Right ventricle myocardium superior (tissue), 1 donor: ENCODE measurements around the gene POU2F2. TPM values are rescaled to one million over a fixed set of nuclear protein-coding genes. Genes with fewer than 3 reads are reported as not detected.

Experiments
- ATAC-seq: fragments of 200-7000 bp; cut with Tn5 transposase; one replicate; pipeline ENCODE4 v1.9.1; 2020; ENCODE audit warnings: mild to moderate bottlenecking; ENCODE audit not compliant: poor library complexity
- DNase-seq: peaks from one replicate; pipeline ENCODE4 v3.0.0-alpha.2; 2020
- intact Hi-C: fragments of 100-400 bp; cut with DNase I; formaldehyde crosslinking; loops from one replicate; pipeline ENCODE4 v1.11.2; 2022
- total RNA-seq: library from RNA; stranded (reverse); fragmentation: NEBNext Ultra II Directional; extraction: Animal tissue kit (Norgen Biotek cat#: 25700); gene quantifications from one replicate; pipeline ENCODE4 v1.2.1, GENCODE V29; 2021
- donor health status: DM: no; HTN: yes; CAD: no; lungs with severe emphysema.

The POU2F2 gene
- total RNA-seq, 1 donor from 2014 or later: 0.91 TPM

DNA sequence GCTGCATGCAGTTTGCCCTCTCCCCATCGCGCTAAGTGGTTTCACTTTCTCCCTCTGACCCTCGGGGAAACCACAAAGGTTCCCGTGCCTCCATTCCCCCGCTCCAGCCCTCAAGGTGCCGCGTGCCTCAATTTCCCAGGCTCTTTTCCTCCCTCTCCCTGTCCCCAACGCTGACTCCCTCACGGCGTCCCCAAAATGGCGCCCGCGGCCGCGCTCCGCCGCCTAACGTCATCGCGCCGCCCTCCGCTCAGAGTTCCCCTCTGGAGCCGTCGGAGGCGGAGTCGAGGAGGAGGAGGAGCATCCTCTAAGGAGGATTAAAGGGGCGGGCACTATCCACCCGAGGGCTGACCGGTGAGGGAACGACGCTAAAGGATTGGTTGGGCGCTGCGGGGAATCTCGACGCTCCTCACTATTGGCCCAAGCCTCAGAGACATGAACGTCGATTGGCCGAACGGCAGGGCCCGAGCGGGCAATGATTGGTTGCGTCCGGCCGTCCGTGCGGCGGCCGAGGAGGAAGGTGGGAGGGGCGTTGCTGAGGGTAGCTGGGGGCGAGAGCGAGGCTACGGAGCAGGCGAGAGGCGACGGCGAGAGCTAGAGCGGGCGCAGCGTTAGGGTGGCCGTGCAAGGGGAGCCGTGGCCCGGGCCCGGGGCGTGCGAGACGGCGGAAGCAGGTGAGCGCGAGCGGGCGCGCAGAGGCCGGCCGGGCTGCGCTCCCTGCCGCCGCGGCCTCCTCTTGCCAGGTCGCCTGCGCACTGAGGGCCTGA is 56.4 kb downstream of the POU2F2 start, which contains the start of gene ZNF574:
ZNF574 (plus strand) TSS at position 551 of the 764 bp plus-strand sequence. CDS start 2,441 bp downstream, outside the sequence.
- ATAC-seq (peak; percentile 98), DNase-seq (peak; percentile 99)
- intact Hi-C loops: no loop called here

DNA sequence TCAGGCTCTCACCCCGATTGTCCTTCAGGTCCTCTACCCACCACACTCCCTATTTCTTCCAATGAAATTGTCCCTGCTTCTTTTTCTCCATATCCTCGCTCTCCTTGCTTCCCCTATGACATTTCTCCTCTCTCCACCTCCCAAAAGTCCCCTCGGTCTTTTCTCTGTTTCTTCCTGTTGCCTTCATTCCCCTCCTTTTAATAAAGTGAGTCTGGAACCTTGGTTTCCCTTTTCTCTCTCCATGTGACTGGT is 57.0 kb downstream of the POU2F2 start:
- intact Hi-C loops: no loop called here
- DNase-seq: no peak
- ATAC-seq: peak; percentile 2

DNA sequence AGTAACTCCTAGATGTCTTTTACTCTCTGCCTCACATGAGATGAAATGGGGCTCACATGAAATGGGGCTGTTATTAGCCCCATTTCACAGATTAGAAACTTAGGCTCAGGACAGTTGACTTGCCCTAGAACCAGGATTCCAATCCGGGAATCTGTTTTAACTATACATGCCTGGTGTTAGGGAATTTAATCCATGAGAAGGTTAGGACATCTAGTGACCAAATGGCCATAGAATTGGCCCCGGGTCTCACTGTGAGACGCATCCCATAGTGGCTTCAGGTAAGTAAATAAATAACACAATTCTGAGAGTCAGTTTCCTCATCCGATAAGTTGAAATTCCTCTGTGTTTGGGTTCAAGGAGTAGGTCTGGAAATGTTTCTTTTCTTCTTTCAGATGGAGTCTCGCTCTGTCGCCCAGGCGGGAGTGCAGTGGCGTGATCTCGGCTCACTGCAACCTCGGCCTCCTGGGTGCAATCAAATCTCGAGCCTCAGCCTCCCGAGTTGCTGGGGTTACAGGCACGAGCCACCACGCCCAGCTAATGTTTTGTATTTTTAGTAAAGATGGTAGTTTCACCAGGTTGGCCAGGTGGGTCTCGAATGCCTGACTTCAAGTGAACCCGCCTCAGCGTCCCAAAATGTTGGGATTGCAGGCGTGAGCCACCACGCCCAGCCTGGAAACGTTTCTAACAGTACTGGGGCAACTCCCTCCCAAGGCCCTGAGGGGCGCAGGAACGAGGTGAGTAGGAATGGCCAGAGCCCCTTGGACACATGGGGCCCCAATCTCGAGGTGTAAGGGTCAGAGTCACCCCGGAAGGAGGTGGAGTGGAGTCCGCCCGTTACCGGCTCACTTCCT is 57.5 kb downstream of the POU2F2 start:
- intact Hi-C loops: no loop called here

DNA sequence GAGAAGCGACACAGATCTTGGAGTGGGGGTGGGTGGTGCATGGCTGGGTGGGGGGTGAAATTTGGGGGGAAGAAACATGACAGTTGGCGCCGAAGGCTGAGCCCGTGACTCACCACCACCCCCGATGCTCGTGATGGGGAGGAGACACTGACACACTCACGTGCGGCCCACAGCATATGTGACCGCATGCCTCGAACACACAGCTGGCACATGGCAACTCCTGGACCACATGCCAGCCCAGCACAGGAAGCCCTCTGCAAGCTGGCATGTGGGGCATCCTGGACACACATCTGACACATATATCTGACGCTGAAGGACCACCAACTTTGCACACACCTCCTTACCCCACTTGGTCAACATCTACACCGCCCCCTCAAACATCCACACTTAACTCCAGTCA is 61.0 kb downstream of the POU2F2 start:
- DNase-seq (no peak), ATAC-seq (no peak)
- intact Hi-C loops: no loop called here

More for the DNA sequence above, 57.5 kb downstream of the POU2F2 start:
- ATAC-seq (peak; percentile 1), DNase-seq (no peak)

DNA sequence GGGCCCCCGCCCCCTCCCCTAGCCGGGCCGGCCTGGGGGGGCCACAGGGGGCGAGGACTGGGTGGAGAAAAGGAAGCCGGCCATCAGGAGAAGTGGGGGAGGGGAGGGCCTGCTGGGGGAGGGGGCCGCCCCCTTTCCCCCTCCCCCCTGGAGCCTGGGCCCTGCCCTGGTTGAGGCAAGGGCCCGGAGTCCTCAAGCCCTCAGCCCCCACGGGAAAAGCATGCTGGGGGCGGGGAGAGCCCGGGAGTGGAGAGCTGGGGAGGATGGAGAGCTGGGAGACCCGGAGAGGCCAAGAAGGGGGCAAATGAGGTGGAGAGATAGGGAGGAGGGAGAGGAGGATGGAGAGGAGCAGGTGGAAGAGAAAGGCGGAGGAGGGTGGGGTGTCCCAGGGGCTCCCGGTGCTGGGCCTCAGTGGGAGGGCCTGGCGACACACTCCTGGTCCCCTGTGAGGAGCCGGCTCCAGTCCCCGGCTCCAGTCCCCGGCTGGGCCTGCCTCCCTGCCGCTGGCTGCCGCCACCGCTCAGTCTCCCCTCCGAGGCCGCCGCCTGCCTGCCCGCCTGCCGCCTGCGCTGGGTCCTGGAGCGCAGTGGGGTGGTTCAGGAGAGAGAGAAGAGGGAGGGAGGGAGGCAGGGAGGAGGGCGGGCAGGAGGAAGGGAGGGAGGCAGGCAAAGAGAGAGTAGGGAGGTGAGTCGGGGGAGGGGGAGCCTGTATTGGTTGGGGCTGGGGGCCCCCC is 62.5 kb downstream of the POU2F2 start, which contains the start of gene GRIK5:
GRIK5 (minus strand) TSS at position 588 of the 733 bp plus-strand sequence. CDS start 4,436 bp downstream, outside the sequence.
- peak; percentile 58 for ATAC-seq
- intact Hi-C loops: no loop called here

DNA sequence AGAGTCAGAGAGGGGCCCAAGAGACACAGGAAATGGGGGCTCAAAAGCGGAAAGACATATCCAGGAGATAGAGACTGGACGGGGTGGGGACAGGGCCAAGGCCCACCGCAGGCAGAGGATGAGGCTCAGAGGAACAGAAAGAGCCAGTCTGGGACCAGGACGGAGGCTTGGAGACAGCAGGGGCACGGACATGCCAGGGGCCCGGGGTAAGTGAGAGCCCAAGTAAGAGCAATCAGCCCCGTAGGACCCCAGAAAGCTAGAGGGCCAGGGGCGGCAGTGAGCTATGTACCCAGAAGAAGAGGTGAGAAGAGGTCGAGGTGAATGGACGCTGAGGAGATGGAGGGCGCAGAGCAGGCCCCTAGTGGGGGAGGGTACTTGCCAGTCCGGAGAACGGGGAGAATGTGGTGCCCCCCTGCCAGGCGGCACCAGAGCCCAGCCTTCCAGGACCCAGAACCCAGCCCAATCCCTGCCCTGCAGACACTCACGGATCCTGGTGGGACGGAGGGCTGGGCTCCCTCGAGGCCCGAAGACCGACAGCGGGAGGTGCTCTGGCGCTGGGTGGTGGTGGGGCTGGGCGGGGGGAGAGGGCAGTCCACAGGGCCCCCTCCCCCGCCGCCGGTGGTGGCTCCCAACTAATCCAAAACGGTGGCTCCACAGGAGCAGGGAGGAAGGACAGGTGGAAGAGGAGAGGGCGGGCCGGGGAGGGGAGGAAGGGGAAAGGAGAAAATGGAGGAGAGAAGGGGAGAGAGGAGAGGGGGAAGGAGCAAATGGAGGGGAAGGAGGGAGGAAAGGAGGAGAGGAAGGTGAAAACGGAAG is 63.3 kb downstream of the POU2F2 start:
- ATAC-seq (no peak), DNase-seq (no peak)
- intact Hi-C loops: no loop called here

More for the DNA sequence above, 62.5 kb downstream of the POU2F2 start, which contains the start of gene GRIK5:
- no peak for DNase-seq

DNA sequence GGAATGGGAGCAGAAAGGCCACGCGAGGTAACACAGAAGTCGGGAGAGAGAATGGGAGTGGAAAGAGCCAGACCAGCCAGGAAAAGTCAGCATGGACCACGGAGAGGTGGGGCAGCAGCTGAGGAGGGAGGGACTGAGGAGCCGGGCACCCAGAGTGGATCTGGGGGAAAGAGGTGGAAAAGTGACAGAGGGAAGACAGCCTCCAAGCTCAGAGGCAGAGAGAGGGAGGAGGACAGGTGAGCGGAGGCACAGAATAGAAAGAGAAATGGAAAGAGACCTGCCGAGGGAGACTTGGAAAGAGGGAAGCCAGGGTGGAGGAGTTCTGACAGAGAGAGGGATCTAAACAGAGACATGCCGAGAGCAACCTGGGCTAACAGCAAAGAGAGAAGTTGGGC is 63.9 kb downstream of the POU2F2 start:
- no peak for ATAC-seq
- intact Hi-C loops: no loop called here
- DNase-seq: no peak

DNA sequence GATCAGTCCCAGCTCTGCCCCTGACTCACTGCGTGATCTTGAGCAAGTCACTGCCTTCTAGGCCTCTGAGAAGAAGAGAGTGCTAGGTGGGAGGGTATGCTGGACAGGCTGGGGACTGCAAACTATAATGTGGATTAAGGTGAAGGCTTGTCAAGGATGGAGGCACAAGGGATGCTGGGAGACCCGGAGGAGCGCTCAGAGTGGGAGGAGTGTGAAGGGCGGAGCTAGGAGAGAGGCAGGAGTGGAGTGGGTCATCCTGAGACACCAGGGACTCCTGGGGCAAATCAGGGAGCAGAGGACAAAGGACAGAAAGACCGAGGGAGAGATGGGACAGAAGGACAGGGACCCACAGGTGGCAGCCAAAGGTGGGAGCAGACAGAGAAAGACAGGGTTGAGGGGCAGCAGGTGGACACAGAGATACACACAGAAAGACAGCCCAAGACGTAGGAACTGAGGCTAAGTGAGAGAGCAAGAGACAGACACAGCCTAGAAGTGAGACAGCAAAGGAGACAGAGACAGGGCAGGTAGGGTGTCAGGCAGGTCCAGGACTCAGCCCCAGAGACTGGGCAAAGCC is 64.8 kb downstream of the POU2F2 start:
- intact Hi-C loops: no loop called here
- ATAC-seq (no peak), DNase-seq (no peak)

DNA sequence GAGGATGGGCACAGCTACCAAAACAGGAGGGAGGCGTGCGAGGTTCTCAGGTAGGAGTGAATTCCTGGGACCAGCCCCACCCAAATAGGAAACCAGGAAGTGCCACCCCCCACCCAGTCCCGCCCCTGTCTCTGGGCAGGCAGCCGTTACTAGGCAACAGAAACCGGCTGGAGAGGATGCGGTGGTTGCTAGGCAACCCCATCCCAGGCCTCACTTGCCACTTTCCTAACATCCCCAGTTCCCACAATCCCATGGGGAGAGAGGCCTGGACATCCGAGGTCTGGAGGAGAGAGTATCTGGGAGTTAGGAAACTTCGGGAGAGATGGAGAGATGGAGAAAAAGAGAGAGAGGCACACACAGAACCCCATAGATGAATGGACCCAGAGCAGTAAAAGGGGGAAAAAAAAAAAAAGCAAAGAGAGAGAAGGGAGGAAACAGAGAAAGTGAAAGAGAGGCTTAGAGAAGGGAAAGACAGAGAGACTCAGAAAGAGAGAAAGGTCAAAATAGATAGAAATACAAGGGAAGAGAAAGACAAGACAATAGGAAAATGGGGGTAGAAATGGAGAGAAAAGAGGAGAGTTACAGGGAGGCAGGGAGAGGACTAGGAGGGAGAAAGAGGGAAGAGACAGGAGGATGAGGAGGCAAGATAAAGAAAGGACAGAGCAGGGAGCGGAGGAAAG is 66.0 kb downstream of the POU2F2 start:
- intact Hi-C loops: no loop called here
- DNase-seq (no peak), ATAC-seq (no peak)

DNA sequence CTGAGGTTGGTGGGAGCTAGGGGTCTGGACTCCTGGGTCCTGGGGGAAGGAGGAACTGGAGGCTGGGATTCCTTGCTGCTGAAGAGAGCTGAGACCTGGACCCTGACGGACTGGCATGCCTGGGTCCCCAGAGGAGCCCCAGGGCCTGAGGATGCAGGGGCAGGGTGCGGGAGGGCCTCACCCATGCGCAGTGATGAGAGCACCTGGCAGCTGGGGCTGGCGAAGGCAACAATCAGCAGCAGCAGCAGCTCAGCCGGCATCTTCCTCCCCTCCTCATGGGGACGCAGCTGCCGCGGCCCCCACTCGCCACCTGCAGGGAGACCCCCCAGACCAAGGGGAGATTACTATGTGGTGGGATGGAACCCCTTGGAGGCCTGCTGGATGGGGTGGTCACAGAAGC is 66.7 kb downstream of the POU2F2 start:
- ATAC-seq (no peak), DNase-seq (no peak)
- intact Hi-C loops: no loop called here

DNA sequence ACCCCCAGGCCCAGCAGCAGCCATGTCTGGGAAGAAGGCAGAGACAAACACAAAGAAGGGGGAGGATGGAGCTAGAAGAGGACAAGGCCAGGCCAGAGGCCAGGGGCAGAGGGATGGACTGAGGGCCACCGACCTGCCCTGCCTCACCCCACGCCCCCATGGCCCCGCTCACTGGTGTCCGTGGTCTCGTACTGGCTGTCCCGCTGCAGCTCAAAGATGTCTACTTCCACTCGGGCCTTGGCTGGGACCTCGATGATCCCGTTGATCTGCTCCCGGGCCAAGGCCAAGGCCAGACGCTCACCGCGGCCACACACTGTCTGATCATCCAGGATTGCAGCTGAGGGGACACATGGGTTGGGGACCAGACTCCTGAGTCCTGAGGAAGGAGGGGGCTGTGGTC is 67.2 kb downstream of the POU2F2 start:
- intact Hi-C loops: no loop called here
- DNase-seq (no peak), ATAC-seq (no peak)

DNA sequence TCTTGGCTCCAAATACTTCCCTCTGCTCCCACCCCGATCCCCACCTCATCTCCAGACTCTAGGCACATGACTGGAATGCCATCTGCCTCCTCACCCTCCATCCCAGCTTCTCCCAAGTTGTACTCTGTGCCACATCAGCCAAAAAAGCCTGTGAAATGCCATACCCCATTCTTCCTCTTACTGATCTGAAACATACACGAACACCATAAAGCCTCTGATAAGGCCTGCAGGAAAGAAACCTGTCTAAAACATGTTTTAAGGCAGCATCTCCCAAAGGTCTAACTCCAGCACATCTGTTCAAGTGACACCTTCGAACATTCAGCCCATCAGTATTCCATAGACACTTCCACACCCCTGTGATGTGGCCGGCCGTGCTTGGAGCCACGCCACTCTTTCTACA is 67.8 kb downstream of the POU2F2 start:
- ATAC-seq: no peak
- intact Hi-C loops: no loop called here
- DNase-seq: no peak

DNA sequence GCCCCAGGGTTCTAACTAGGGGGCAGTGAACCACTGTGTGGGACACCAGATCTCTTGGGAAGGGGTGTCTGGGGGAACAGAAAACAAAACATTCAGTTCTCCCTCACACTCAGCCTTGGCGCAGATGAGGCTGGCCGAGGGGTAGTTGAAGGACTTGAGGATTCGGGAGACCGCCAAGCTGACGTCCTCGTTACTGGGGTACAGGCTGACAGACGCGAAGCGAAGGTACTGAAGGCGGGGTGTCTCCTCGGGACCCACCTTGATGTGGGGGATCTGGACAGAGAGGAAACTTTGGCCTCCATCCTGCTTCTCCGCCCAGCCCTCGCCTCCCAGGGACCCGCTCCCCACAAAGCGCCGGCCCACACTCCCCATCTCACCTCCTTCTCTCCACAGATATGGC is 69.9 kb downstream of the POU2F2 start:
- DNase-seq (no peak), ATAC-seq (no peak)
- intact Hi-C loops: no loop called here

DNA sequence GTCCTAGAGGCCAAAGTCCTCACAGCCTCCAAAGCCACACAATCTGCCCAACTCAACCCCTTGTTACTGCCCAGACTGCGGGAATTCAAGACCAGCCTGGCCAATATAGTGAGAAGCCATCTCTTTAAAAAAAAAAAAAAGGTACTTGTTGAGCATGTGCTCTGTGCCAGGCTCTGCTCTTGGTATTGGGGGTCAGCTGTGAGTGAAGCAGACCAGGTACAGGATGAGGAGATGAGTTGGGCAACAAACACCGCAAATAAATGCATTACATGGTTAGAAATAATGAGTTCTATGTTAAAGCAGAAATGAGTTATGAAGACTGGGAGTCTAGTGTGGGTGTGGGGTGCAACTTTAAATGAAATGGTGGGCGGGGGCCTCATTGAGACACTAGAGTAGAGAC is 72.1 kb downstream of the POU2F2 start:
- no peak for DNase-seq
- ATAC-seq: no peak
- intact Hi-C loops: no loop called here

DNA sequence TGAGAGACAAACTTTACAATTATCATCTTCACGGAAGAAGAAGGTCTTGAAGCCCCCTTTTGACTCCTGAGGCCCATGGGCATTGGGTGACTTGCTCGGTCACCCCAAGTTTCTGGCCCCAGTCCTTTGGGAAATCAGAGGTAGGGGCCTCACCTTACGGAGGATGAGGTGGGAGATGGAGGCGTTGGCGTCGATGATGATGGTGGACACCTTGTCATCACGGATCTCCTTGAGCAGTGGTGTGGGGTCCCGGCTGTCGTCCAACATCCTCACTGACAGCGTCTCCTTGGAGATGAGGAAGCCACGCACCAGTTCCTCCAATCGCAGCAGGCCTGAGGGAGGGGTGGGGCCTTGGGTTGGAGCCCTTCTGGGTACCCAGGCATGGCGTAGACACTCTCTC is 73.0 kb downstream of the POU2F2 start:
- no peak for ATAC-seq
- DNase-seq: no peak
- intact Hi-C loops: no loop called here

DNA sequence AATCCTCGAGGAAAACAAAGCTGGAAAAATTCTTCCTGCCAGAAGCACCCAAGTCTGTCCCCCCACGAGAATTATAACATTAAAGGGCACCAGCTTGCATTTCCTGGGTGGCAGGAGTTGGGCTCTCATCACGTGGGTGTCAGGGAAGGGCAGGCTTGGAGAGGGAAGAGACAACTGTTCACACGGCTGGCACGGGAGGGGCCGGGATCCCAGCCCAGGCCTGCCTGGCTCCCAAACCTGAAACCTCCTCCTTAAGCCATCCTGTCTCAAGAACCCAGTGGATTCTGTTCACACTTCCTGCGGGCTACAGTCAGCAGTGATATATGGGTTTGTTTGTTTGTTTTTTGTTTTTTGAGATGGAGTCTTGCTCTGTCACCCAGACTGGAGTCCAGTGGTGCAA is 74.4 kb downstream of the POU2F2 start:
- DNase-seq: no peak
- ATAC-seq: no peak
- intact Hi-C loops: no loop called here

DNA sequence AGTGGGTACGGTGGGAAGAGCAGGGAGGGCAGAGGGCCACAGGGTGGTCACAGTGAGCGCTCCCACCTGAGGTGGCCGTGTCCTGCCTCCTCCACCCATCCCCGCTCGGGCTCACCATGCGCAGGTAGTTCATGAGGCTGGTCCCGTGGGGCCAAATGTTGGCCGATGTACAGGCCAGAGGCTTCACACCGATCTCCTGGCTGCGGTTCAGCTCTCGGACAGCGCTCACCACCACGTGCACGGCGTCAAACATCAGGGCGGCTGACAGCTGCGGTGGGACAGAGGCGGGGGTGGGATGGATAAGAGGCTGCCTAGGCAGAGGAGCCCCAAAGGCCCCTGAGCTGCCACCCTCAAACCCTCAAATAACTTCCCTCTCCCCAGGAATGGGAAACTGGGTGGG is 78.0 kb downstream of the POU2F2 start:
- intact Hi-C loops: no loop called here
- DNase-seq: no peak
- ATAC-seq: no peak
